Common myeloid progenitor, CD34-positive (primary cell): ENCODE results near the gene CHD5.

Experiments
- CTCF ChIA-PET: fragments of 350-600 bp; sonication (Branson Sonifier 250); formaldehyde crosslinking; loops from one replicate; lab custom pipeline; 2021; ENCODE audit warnings: antibody characterized with exemption; lab: Charles Lee
- POLR2A ChIA-PET: fragments of 350-600 bp; sonication (Branson Sonifier 250); formaldehyde crosslinking; loops from one replicate; lab custom pipeline; 2021; ENCODE audit warnings: antibody characterized with exemption; lab: Charles Lee
- DNase-seq, 3 donors: peaks; one replicate each; pipeline versions ENCODE4 v3.0.0 to v3.0.0-alpha.2; 2013
- H3K27ac ChIP-seq, 2 experiments: 1 replicate in 1 of 2; 2 replicates in 1 of 2; pipeline ENCODE4 v1.7.0; 2013; ENCODE audit warnings: inconsistent platforms in 2 of 2, low read length in 2 of 2, mild to moderate bottlenecking in 2 of 2, low read depth in 1 of 2, moderate library complexity in 1 of 2; ENCODE audit not compliant: severe bottlenecking in 2 of 2, insufficient read depth in 1 of 2, poor library complexity in 1 of 2
- H3K27me3 ChIP-seq, 5 experiments: replicated peaks in 2 of 5; 1 replicate in 3 of 5; 2 replicates in 2 of 5; pipeline versions ENCODE4 v1.6.1 to v1.7.0; 2013; ENCODE audit warnings: low read length in 4 of 5, mild to moderate bottlenecking in 2 of 5, moderate library complexity in 2 of 5, inconsistent platforms in 1 of 5; ENCODE audit not compliant: insufficient read depth in 5 of 5, control insufficient read depth in 4 of 5
- H3K36me3 ChIP-seq, 4 experiments: 1 replicate in 2 of 4; 2 replicates in 2 of 4; pipeline versions ENCODE4 v1.6.1 to v1.7.0; 2013; ENCODE audit warnings: low read length in 3 of 4, control low read depth in 1 of 4, mild to moderate bottlenecking in 1 of 4; ENCODE audit not compliant: control insufficient read depth in 4 of 4, insufficient read depth in 4 of 4
- H3K4me1 ChIP-seq, 4 experiments: 1 replicate in 3 of 4; 2 replicates in 1 of 4; pipeline versions ENCODE4 v1.6.1 to v1.7.1; 2013; ENCODE audit warnings: low read length in 3 of 4, mild to moderate bottlenecking in 3 of 4, control low read depth in 1 of 4, inconsistent platforms in 1 of 4, moderate library complexity in 1 of 4; ENCODE audit not compliant: control insufficient read depth in 4 of 4, insufficient read depth in 4 of 4; ENCODE audit errors: control extremely low read depth in 1 of 4
- H3K4me3 ChIP-seq, 7 experiments: 1 replicate in 4 of 7; 2 replicates in 3 of 7; pipeline versions ENCODE4 v1.5.1 to v1.7.0; 2013; ENCODE audit warnings: mild to moderate bottlenecking in 7 of 7, low read length in 6 of 7, moderate library complexity in 6 of 7, inconsistent platforms in 2 of 7, low read depth in 2 of 7, control low read depth in 1 of 7; ENCODE audit not compliant: insufficient read depth in 4 of 7, control insufficient read depth in 1 of 7; ENCODE audit errors: extremely low read depth in 1 of 7
- H3K9me3 ChIP-seq, 5 experiments: 1 replicate in 4 of 5; 2 replicates in 1 of 5; pipeline versions ENCODE4 v1.6.1 to v1.7.1; 2013; ENCODE audit warnings: low read length in 4 of 5, mild to moderate bottlenecking in 2 of 5, inconsistent platforms in 1 of 5, low read depth in 1 of 5, moderate library complexity in 1 of 5; ENCODE audit not compliant: control insufficient read depth in 4 of 5, insufficient read depth in 2 of 5; ENCODE audit errors: control extremely low read depth in 1 of 5
- WGBS: methylation state at CpG from one replicate; pipeline ENCODE4 v1.1.5; 2013; ENCODE audit not compliant: insufficient coverage; 5-methylcytosine and 5-hydroxymethylcytosine counted together

CHD5 gene

GRCh38 chr1:6090996-6091822 lies 88.9 kb downstream of the CHD5 start:
- H3K27ac ChIP-seq: no peak overlapping the region
- CTCF ChIA-PET: interaction anchor here (0.9 kb wide), 1 partner anchor 39 kb away, joined by 3 read pairs; no protein-coding TSS in a partner anchor
- POLR2A ChIA-PET: interaction anchor here (0.5 to 0.9 kb wide), 2 partner anchors 9 to 18 kb away, joined by 3 to 4 read pairs; no protein-coding TSS in a partner anchor
- no peak for DNase-seq
- no peaks in the 10 kb centered on the region for H3K9me3 ChIP-seq
- peaks cover 9 to 86% (median 57%) of the 10 kb centered on the region in 4 experiments for H3K36me3 ChIP-seq
- no peak overlapping the region for H3K4me3 ChIP-seq
- WGBS: 92% methylated on average over 12 of the region's 25 CpGs
- H3K4me1 ChIP-seq: no peaks in the 10 kb centered on the region
- no peaks in the 10 kb centered on the region for H3K27me3 ChIP-seq

DNA sequence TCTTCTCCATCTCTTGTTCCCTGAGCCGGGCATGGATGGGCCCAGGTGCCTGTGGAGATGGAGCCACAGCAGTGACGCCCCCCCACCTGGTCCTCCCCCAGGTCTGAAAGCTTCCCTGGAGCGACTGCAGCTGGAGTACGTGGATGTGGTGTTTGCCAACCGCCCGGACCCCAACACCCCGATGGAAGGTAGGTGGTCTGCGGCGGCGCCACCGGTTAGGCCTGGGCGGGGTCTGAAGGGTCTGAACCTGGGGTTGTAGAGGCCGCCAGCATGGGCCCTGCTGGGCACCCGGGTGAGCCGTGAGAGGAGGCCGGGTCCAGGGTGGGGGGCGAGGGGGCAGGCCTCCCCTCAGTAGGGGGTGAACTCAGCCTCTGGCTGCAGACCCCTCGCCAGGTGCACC lies 89.8 kb downstream of the CHD5 start:
- Histone ChIP-seq H3K4me3 (no peak overlapping the region), H3K27me3 (no peaks in the 10 kb centered on the region), H3K27ac (no peak overlapping the region), H3K9me3 (no peaks in the 10 kb centered on the region), H3K36me3 (peaks cover 9 to 88% (median 56%) of the 10 kb centered on the region in 4 experiments), H3K4me1 (no peaks in the 10 kb centered on the region)
- DNase-seq: no peak
- WGBS: 95% methylated on average over 18 of the region's 18 CpGs
- CTCF ChIA-PET: no interaction called here
- POLR2A ChIA-PET: interaction anchor here (0.9 kb wide), 1 partner anchor 10 kb away, joined by 3 read pairs; no protein-coding TSS in a partner anchor

- ChIA-PET CTCF (no interaction called here), POLR2A (no interaction called here)
- WGBS: 93% methylated on average over 16 of the region's 19 CpGs
- DNase-seq: no peak
- Histone ChIP-seq H3K9me3 (no peaks in the 10 kb centered on the region), H3K4me1 (no peaks in the 10 kb centered on the region), H3K27me3 (no peaks in the 10 kb centered on the region), H3K27ac (no peak overlapping the region), H3K36me3 (peaks cover 9 to 86% (median 53%) of the 10 kb centered on the region in 4 experiments), H3K4me3 (no peak overlapping the region)
Observed at GRCh38 chr1:6088956-6089355, 91.2 kb downstream of the CHD5 start.

- DNase-seq: no peak
- no peaks in the 10 kb centered on the region for H3K9me3 ChIP-seq
- peaks cover 14 to 86% (median 53%) of the 10 kb centered on the region in 4 experiments for H3K36me3 ChIP-seq
- H3K4me3 ChIP-seq: no peak overlapping the region
- ChIA-PET CTCF (no interaction called here), POLR2A (no interaction called here)
- no peaks in the 10 kb centered on the region for H3K27me3 ChIP-seq
- no peak overlapping the region for H3K27ac ChIP-seq
- 100% methylated on average over 4 of the region's 6 CpGs for WGBS
- no peaks in the 10 kb centered on the region for H3K4me1 ChIP-seq
Observed at GRCh38 chr1:6087958-6088357, 92.2 kb downstream of the CHD5 start.

DNA sequence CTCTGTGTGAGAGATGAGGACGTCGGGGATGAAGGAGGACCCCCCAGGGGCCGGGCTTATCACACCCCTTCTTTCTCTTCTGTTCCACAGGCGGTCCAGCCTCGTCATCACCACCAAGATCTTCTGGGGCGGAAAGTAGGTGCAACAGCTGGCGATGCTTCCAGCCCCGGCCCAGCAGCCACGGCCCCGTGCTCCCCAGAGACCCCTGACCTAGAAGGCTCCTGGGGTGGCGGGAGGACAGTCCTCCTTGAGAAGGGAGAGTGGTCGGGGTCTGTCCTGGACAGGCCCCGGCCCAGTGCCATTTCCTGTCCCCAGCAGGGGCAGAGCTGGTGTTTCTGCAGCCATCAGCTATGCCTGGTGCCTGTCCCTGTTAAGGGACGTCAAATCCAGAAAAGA lies 92.7 kb downstream of the CHD5 start:
- Histone ChIP-seq H3K9me3 (no peaks in the 10 kb centered on the region), H3K4me3 (no peak overlapping the region), H3K27me3 (no peaks in the 10 kb centered on the region), H3K4me1 (no peaks in the 10 kb centered on the region), H3K36me3 (peaks cover 14 to 86% (median 55%) of the 10 kb centered on the region in 4 experiments), H3K27ac (no peak overlapping the region)
- 94% methylated on average over 14 of the region's 14 CpGs for WGBS
- POLR2A ChIA-PET: no interaction called here
- CTCF ChIA-PET: no interaction called here
- DNase-seq: no peak

- no peaks in the 10 kb centered on the region for H3K9me3 ChIP-seq
- no peak overlapping the region for H3K27ac ChIP-seq
- H3K36me3 ChIP-seq: peaks cover 11 to 86% (median 57%) of the 10 kb centered on the region in 4 experiments
- no peaks in the 10 kb centered on the region for H3K27me3 ChIP-seq
- DNase-seq: no peak
- H3K4me3 ChIP-seq: no peak overlapping the region
- 96% methylated on average over 13 of the region's 15 CpGs for WGBS
- ChIA-PET CTCF (no interaction called here), POLR2A (no interaction called here)
- H3K4me1 ChIP-seq: no peaks in the 10 kb centered on the region
Observed at GRCh38 chr1:6086762-6087376, 93.3 kb downstream of the CHD5 start.

DNA sequence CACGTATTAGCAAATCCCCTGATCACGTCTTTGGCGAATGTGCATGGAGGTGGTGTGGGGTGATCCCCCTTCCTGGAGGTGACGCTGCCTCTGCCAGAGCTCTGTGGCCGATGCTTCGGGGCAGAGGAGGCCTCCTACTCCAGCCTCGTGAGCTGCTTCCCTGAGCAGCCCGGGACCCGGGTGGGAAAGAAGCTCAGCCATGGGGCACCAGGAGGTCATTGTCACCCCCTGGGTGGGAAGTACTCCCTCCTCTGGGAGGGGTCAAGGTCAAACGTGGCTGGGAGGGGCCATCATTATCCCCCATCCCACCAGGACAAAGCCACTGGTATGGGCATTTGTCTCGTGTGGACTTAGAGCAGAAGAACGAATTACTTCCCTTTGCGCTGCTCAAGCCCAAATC lies 93.8 kb downstream of the CHD5 start:
- POLR2A ChIA-PET: no interaction called here
- no peak for DNase-seq
- Histone ChIP-seq H3K36me3 (peaks cover 13 to 86% (median 59%) of the 10 kb centered on the region in 4 experiments), H3K27me3 (no peaks in the 10 kb centered on the region), H3K4me1 (no peaks in the 10 kb centered on the region), H3K4me3 (no peak overlapping the region), H3K27ac (no peak overlapping the region), H3K9me3 (no peaks in the 10 kb centered on the region)
- 97% methylated on average over 11 of the region's 13 CpGs for WGBS
- CTCF ChIA-PET: no interaction called here
